NCI-H2227 (cell line): ENCODE measurements around the gene RPL21.
"Not testable (repeated sequence)": the region's sequence is repeated elsewhere in the genome, so short reads cannot be mapped to it uniquely, and the experiment has no call there.

Experiments used
- DNase-seq: peaks from one replicate; lab custom pipeline; 2025; ENCODE audit not compliant: unreplicated experiment; lab: John Stamatoyannopoulos, UW

The RPL21 gene

DNA sequence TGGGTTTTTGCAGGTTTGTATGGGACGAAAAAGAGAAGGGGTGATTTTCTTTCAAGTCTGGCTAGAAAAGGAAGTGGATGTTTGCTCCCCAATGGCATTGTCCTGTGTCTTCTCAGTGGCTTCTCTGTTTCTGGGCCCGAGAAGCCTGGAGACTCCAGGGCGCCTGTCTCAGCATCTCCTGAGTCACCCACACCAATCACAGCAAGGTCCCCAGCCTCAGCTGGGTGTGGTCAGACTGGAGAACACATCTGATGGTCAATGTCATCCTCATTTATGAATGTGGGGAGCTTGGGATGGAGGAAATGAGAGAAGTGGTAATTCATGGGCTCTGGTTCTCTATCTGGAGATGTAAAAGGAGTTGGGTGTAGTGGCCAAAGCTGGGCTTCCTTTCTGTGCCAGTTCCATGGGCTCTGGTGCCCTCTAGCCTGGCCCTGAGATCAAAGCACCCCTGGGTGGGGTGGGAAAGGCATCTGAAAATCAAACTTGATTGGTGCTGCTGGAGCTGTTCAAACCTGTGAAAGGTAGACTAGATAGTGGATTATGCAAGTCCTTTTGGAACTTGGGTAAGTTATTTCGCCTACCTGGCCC lies 32.6 kb downstream of the RPL21 start:
- no peak for DNase-seq

DNA sequence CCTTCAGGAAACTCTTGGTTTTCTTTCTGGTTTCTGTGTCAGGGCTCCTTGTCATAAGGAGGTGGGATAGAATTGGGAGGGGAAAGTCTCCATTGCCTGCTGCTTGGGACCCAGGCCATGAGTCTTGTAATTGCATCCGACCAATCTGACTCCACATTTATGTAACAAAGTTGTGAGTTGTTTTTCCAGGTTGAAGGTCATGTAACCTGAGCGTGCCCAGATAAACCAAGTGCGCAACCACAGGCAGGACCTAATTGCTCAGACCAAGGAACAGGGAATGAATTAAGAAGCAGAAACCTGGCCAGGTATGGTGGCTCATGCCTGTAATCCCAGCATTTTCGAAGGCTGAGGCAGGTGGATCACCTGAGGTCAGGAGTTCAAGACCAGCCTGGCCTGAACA lies 37.0 kb downstream of the RPL21 start:
- no peak for DNase-seq

DNA sequence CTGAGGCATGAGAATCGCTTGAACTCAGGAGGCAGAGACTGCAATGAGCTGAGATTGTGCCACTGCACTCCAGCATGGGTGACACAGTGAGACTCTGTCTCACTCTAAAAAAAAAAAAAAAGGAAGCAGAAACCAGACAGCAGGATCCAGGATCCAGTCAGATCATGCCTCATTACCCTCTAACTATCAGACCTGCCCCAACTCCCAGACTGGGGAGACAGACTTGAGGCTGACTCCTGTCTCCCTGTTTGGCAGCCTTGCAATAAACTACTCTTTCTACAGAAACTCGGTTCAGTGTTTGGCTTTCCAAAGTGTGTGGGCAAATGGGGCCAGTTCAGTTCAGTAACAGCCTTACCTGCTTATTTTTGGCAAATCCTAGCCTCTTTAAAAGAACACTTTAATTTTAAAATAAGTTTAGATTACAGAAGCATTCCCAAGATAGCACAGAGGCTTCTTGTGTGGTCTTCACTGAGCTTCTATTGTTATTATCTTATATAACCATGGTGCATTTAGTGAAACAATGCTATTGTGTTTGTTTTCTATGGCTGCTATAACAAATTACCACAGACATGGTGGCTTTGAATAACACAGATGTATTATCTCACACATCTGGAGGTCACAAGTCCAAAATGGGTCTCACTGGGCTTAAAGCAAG lies 37.8 kb downstream of the RPL21 start:
- no peak for DNase-seq

DNA sequence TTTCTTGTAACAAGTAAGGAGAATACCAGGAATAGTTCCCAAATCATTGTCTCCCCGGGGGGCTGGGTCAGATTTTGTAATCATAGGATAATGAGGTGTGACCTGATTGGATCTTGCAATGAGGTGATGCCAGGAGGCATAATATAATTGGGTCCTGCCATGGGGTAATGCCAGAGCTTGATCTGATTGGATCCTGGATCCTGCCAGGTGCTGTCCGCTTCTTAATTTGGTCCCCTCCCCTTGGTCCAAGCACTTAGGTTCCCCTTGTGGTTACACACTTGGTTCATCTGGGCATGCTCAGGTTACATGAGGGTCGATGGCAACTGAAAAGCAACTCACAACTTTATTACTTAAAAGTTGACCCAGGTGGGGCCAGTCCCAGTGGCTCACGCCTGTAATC lies 39.4 kb downstream of the RPL21 start:
- DNase-seq, result no peak

DNA sequence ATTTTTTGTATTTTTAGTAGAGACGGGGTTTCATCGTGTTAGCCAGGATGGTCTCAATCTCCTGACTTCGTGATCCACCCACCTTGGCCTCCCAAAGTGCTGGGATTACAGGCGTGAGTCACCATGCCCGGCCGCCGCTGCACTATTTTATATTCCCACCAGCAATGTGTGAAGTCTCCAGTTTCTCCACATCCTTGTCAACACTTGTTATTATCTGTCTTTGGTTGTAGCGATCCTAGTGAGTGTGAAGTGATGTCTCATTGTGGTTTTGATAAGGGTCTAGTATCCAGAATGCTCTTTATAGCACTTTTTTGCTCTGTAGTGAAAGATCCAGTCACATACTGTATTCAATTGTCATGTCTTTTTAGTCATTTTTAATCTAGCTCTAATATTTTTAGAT lies 40.6 kb downstream of the RPL21 start:
- not testable (repeated sequence) for DNase-seq

DNA sequence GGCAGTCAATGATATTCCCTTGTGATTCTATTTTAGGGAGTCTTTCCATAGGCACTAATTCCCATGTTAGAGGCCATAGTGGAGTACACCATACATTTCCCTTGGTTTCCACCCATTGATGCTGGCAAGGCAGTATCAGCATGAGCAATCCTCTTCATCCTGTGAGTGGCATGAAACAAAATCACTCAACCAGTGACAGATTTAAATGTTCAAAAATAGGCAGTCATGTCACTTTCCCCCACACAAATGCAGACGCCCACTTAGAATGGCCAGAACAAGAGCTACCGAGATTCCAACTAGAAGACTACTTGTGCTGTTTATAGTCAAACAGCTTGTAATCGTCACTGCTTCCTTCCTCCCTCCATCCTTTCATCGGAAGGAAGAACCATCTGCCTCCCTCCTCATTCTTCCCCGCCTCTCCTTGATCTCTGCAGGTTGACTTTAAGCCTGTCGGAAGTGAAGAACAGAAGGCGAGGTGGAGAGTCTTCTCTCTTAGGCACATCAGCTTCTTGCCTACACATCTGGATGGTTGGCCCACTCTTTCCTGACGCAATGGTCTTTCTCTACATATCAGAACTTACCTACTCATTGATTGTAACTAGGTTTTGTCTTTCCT lies 41.8 kb downstream of the RPL21 start:
- DNase-seq, result no peak

DNA sequence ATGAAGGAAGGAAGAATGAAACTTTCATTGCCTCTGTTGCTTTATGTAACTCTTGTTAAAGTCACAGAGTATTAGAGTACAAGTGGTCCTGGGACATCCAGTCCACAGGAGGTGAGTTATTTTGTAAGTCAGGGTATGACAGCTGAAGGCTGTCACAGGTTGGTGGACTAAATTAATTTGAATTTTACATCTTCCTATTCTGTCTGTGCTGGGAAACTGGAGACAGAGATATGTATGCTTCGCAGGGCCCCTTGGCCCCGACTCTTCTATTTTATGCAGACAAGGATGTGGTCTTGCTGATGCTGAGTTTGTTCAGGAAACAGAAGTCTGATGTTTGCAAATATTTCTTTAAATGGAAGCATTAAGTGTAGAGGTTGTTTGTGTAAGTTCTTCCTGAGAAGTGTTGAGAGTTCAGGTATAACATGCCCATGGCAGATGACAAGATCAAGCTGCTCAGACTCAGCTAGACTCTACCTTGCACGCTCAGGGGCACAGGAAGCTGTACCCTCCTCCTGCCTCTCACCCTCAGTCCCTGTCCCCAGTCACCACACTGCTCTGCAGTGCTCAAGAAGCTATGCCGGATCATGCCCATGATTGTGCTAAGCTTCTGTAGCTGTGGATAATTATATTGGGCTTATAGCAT lies 42.6 kb downstream of the RPL21 start:
- no peak for DNase-seq

DNA sequence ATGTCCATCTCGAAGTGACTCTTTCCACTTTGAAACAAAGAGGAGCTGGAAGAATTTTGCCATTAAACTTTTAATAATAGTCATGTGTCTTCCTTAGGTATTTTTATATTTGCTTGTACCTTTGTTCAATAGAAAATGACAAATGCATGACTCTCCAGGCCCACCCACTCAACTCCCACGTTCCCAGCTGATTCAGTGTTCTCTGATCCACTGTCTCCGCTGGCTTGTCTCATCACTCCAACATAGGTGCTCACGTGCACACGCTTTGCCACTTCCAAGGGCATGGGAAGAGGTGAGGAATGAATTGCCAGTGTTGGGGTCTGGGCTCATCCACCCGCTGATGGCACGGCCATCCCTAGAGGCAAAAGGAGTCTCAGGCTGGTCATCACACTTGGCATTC lies 43.7 kb downstream of the RPL21 start:
- no peak for DNase-seq

DNA sequence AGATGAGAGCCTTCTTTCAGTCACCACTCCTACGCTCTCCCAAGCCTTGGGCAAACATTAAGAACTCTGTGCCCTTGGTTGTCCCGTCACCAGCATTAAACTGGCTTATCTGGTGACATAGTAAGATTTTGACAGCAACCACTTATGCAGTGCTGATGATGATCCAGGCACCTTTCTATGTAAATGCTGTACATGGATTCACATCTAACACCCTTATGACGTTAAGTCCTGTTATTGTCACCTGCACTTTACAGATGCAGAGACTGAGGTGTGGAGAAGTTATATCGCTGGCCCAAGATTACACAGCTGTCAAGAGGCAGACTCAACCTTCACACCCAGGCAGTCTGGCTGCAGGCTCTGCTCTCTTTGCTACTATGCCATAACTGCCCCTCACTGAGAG lies 44.3 kb downstream of the RPL21 start:
- no peak for DNase-seq

DNA sequence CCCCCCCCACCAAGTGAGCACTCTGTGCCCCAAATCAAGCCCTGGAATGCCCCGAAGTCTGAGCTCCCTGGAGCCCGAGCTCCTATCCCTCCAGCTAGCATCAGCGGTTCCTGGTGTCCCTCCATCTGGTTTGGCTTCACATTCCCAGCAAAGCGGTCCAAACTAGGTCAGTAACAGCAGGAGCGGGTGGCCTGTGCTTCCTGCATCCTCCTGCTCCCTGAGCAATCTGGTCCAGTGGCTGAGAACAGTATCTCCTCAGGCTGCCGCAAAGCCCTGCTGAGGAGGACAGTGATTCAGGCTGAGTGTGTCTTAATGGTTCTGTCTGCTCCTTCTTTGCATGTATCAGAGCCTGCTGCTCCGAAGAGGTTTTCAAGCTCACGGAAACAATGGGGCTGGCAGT lies 45.1 kb downstream of the RPL21 start:
- DNase-seq, result no peak

DNA sequence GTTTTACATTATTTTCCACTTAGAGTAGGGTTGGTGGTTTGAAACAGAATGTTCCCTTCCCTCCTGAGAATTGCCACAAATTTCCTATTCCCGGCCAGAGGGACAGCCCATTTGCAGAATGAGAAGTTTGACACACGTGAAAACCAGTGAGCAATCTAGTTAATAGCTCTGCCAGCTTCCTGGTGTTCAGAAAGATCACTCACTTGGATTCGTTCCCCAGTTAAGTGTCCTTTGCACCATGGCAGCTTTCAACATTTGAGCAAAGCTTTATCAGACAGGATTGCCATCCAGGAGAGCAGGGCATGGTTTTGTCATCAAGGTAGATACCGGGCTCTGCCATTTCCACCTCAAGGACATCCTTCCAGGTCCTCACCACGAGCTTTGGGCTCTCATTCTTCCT lies 47.5 kb downstream of the RPL21 start:
- DNase-seq, result no peak

DNA sequence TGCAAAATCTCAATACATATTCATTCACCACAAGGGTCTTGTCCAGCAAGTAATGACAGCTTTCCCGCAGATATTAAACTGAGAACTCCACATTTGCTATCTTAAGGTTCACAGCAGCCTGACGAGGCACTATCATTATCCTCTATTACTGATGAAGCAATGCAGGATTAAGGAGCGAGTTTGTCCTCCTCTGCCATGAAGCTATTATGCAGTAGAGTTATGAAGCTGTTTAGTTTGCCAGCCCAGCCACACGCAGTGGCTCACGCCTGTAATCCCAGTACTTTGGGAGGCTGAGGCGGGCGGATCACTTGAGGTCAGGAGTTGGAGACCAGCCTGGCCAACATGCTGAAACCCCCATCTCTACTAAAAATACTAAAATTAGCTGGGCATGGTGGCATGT lies 49.0 kb downstream of the RPL21 start:
- peak; percentile 64 for DNase-seq

DNA sequence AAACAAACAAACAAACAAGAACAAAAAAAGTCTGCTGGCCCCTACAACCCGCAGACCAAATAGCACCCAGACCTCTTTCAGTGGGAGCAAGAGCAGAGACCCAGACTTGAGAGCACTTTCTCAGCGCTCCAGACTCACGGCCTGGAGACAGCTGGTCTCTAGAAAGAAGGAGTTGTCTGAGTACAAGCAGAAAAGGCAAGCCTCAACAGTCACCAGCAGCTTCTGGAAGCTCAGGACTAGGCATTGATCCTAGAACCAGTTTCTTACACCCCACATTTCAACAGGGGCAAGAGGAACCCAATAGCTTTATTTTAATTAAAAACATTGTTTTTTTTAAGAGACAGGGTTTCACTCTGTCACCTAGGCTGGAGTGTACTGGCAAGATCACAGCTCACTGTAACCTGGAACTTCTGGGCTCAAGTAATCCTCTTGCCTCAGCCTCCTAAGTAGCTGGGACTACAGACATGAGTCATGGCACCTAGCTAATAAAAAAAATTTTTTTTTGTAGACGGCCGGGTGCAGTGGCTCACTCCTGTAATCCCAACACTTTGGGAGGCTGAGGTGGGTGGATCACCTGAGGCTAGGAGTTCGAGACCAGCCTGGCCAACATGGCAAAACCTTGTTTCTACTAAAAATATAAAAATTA lies 49.7 kb downstream of the RPL21 start:
- no peak for DNase-seq

DNA sequence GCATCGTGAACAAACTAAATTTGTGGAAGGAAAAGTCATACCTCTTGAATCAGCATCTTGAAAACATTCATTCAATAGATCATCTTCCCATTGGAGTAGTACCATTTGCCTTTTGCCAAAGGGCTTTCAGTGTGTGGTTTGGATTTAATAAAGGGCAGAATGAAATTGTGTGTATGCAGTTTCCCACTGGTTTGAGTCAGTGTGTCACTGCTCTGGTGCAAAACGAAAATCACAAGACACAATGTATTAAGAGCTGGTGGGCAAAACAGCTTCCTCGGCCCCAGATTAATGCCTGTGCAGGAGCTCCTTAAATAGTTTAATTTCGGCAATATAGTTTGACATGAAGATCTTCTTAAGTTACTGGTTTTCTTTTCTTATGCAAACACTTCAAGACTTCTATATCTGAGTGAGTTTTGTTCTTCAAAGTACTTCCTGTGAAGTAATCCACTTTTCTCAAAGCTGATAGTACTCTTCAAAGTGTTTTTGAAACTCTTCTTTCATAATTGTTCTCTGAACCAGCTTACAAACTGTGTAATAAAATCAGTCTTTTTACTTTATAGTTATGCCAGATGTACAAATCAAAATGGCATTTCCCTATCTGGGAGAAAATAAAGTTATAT lies 51.4 kb downstream of the RPL21 start:
- DNase-seq, result no peak

DNA sequence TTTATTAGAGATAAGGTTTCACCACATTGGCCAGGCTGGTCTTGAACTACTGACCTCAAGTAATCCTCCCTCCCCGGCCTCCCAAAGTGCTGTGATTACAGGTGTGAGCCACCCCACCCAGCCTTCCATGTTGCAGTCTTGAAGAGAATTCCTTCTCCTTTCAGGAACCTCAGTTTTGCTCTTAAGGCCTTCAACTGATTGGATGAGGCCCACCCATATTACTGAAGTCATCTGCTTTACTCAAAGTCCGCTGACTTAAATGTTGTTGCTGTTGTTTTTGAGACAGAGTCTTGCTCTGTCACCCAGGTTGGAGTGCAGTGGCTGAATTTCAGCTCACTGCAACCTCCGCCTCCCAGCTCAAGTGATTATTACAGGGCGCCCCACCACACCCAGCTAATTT lies 52.7 kb downstream of the RPL21 start:
- DNase-seq, result no peak

DNA sequence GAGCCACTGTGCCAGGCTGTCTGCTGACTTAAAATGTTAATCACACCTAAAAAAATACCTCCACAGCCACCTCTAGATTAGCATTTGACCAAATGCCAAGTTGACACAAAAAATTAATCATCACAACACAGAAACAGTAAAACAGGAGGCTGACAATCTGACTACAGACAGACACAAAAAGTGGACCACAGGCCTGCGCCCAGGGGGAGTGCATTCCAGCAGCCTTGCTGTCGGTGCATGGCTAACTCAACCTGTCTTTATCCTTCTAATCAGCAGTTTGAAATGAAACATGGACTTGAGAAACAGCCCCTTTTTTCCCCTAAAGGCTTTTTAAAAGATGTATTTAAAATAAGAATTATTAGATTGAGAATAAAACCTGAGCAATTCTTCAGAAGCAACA lies 53.3 kb downstream of the RPL21 start:
- no peak for DNase-seq
